Right renal cortex interstitium (tissue), 3 donors: Measurements from ENCODE around the gene SMOC2. TPM values are rescaled to one million over a fixed set of nuclear protein-coding genes. Genes with fewer than 3 reads are reported as not detected.

Experiments
- polyA plus RNA-seq, 3 donors: library from polyadenylated mRNA; unstranded; fragments of 120-200 nt; gene quantifications; one replicate each; pipeline ENCODE4 v1.2.1, GENCODE V29; 2013; ENCODE audit not compliant: insufficient read length in 3 of 3

The SMOC2 gene
- polyA plus RNA-seq, 3 donors = 18.0 to 31.5 (median 25.7) TPM

Other genes with a start within 250 kb of the SMOC2 start
- 10 to 100 TPM; 16.1 to 17.5 (median 17.3) TPM for gene DACT2, start 121.4 kb upstream of the SMOC2 start, polyA plus RNA-seq